Karpas-422 (cell line): Measurements from ENCODE around the gene TPX2. TPM values are rescaled to one million over a fixed set of nuclear protein-coding genes. Genes with fewer than 3 reads are reported as not detected.
"Not testable (repeated sequence)": the region's sequence is repeated elsewhere in the genome, so short reads cannot be mapped to it uniquely, and the experiment has no call there.

Experiments
- DNase-seq: peaks from one replicate; pipeline ENCODE4 v3.0.0-alpha.2; 2015
- H2AFZ ChIP-seq: fragments of 200-600 bp; sonication (generic); 2 replicates; pipeline ENCODE4 v1.6.1; 2014; ENCODE audit warnings: antibody characterized with exemption, low read length, mixed read lengths
- H3K27ac ChIP-seq: fragments of 200-600 bp; sonication (generic); 2 replicates; pipeline ENCODE4 v1.5.1; 2014; ENCODE audit warnings: mild to moderate bottlenecking, low read length, moderate library complexity
- H3K27me3 ChIP-seq: fragments of 200-600 bp; sonication (generic); 2 replicates; pipeline ENCODE4 v1.6.1; 2014; ENCODE audit warnings: low read length, mixed read lengths
- H3K36me3 ChIP-seq: fragments of 200-600 bp; sonication (generic); 2 replicates; pipeline ENCODE4 v1.6.1; 2014; ENCODE audit warnings: low read length, mixed read lengths; ENCODE audit not compliant: insufficient read depth
- H3K4me1 ChIP-seq: fragments of 200-600 bp; sonication (generic); 2 replicates; pipeline ENCODE4 v1.6.1; 2014; ENCODE audit warnings: mild to moderate bottlenecking, low read length, mixed read lengths
- H3K4me2 ChIP-seq: fragments of 200-600 bp; sonication (generic); 2 replicates; pipeline ENCODE4 v1.6.1; 2014; ENCODE audit warnings: low read length, low read depth, mild to moderate bottlenecking; ENCODE audit not compliant: poor library complexity, severe bottlenecking
- H3K4me3 ChIP-seq: fragments of 200-600 bp; sonication (generic); 2 replicates; pipeline ENCODE4 v1.5.1; 2014; ENCODE audit warnings: mild to moderate bottlenecking, antibody characterized with exemption, low read length, mixed read lengths
- H3K79me2 ChIP-seq: fragments of 200-600 bp; sonication (generic); 2 replicates; pipeline ENCODE4 v1.6.1; 2014; ENCODE audit warnings: mild to moderate bottlenecking, low read length, mixed read lengths
- H3K9ac ChIP-seq: fragments of 200-600 bp; sonication (generic); 2 replicates; pipeline ENCODE4 v1.6.0; 2014; ENCODE audit warnings: low read length
- H3K9me2 ChIP-seq: fragments of 200-600 bp; sonication (generic), shearing (Covaris generic); replicated peaks from 2 replicates; pipeline ENCODE4 v1.6.0; 2014; ENCODE audit warnings: mild to moderate bottlenecking, low read length, moderate library complexity; ENCODE audit not compliant: insufficient read depth
- H3K9me3 ChIP-seq: fragments of 300-700, 200-600 bp; sonication (generic); 2 replicates; pipeline ENCODE4 v1.6.1; 2014; ENCODE audit warnings: low read length, mixed read lengths
- H4K20me1 ChIP-seq: fragments of 200-600 bp; sonication (generic); 2 replicates; pipeline ENCODE4 v1.6.1; 2014; ENCODE audit warnings: mild to moderate bottlenecking, antibody characterized with exemption, low read length, low read depth; ENCODE audit not compliant: insufficient read depth
- total RNA-seq: library from RNA; depleted of rRNA; stranded (reverse); fragments of >200 nt; shearing (Covaris generic); gene quantifications from 2 replicates; pipeline ENCODE4 v1.2.3, GENCODE V29; 2014; ENCODE audit warnings: low replicate concordance

The TPX2 gene
- total RNA-seq, 1 experiment from 2014 or later, result 55.5 TPM

GRCh38 chr20:31809661-31810060, 70.6 kb downstream of the TPX2 start:
- no peaks in the 10 kb centered on the region for H3K4me1 ChIP-seq
- no peaks in the 10 kb centered on the region for H4K20me1 ChIP-seq
- no peaks in the 10 kb centered on the region for H3K9me3 ChIP-seq
- no peak overlapping the region for H3K27ac ChIP-seq
- no peak overlapping the region for H3K9ac ChIP-seq
- peaks cover 18% of the 10 kb centered on the region; the same call in 1 of the 2 replicates for H3K36me3 ChIP-seq
- H3K9me2 ChIP-seq, result no peaks in the 10 kb centered on the region
- H3K79me2 ChIP-seq, result no peaks in the 10 kb centered on the region
- no peak for DNase-seq
- H3K4me3 ChIP-seq, result no peak overlapping the region
- H2AFZ ChIP-seq, result no peak overlapping the region
- no peak overlapping the region for H3K4me2 ChIP-seq
- H3K27me3 ChIP-seq, result no peaks in the 10 kb centered on the region

GRCh38 chr20:31811198-31811597, 72.1 kb downstream of the TPX2 start:
- no peaks in the 10 kb centered on the region for H4K20me1 ChIP-seq
- DNase-seq, result no peak
- H3K9me2 ChIP-seq, result no peaks in the 10 kb centered on the region
- no peak overlapping the region for H3K27ac ChIP-seq
- no peak overlapping the region for H2AFZ ChIP-seq
- H3K36me3 ChIP-seq, result peaks cover 10% of the 10 kb centered on the region; the same call in 1 of the 2 replicates
- no peaks in the 10 kb centered on the region for H3K27me3 ChIP-seq
- no peak overlapping the region for H3K4me3 ChIP-seq
- H3K9me3 ChIP-seq, result no peaks in the 10 kb centered on the region
- no peaks in the 10 kb centered on the region for H3K4me1 ChIP-seq
- H3K79me2 ChIP-seq, result no peaks in the 10 kb centered on the region
- H3K4me2 ChIP-seq, result no peak overlapping the region
- no peak overlapping the region for H3K9ac ChIP-seq

- H3K9ac ChIP-seq, result no peak overlapping the region
- no peak overlapping the region for H3K4me2 ChIP-seq
- no peak for DNase-seq
Observed at GRCh38 chr20:31811796-31812728, 73.0 kb downstream of the TPX2 start.

GRCh38 chr20:31813611-31814010, 74.5 kb downstream of the TPX2 start:
- H3K9me2 ChIP-seq, result no peaks in the 10 kb centered on the region
- H3K4me3 ChIP-seq, result no peak overlapping the region
- H3K4me1 ChIP-seq, result peaks cover 2% of the 10 kb centered on the region; the same call in 1 of the 2 replicates
- no peak overlapping the region for H2AFZ ChIP-seq
- no peaks in the 10 kb centered on the region for H4K20me1 ChIP-seq
- H3K9me3 ChIP-seq, result no peaks in the 10 kb centered on the region
- H3K36me3 ChIP-seq, result no peaks in the 10 kb centered on the region; the same call in 1 of the 2 replicates
- no peak overlapping the region for H3K27ac ChIP-seq
- H3K9ac ChIP-seq, result no peak overlapping the region
- no peak for DNase-seq
- H3K79me2 ChIP-seq, result no peaks in the 10 kb centered on the region
- no peaks in the 10 kb centered on the region for H3K27me3 ChIP-seq
- H3K4me2 ChIP-seq, result no peak overlapping the region

More at GRCh38 chr20:31811796-31812728, 73.0 kb downstream of the TPX2 start:
- Histone ChIP-seq H3K36me3 (peaks cover 3% of the 10 kb centered on the region; the same call in 1 of the 2 replicates), H2AFZ (no peak overlapping the region), H3K9me2 (no peaks in the 10 kb centered on the region), H3K27me3 (no peaks in the 10 kb centered on the region), H3K27ac (no peak overlapping the region), H3K4me1 (no peaks in the 10 kb centered on the region), H3K4me3 (no peak overlapping the region), H4K20me1 (no peaks in the 10 kb centered on the region), H3K79me2 (no peaks in the 10 kb centered on the region), H3K9me3 (no peaks in the 10 kb centered on the region)

- H3K27ac ChIP-seq, H3K36me3 ChIP-seq, H3K4me2 ChIP-seq, H3K9me2 ChIP-seq, DNase-seq, H4K20me1 ChIP-seq, H3K4me1 ChIP-seq, H3K9ac ChIP-seq, H3K9me3 ChIP-seq, H3K4me3 ChIP-seq, H2AFZ ChIP-seq, H3K79me2 ChIP-seq, H3K27me3 ChIP-seq: not testable (repeated sequence)
Observed at GRCh38 chr20:31814142-31814541, 75.1 kb downstream of the TPX2 start.

- Histone ChIP-seq H3K9ac (no peak overlapping the region), H2AFZ (no peak overlapping the region), H3K27me3 (no peaks in the 10 kb centered on the region), H3K9me2 (no peaks in the 10 kb centered on the region), H3K9me3 (no peaks in the 10 kb centered on the region), H3K79me2 (no peaks in the 10 kb centered on the region), H3K4me2 (no peak overlapping the region), H3K36me3 (no peaks in the 10 kb centered on the region), H4K20me1 (no peaks in the 10 kb centered on the region), H3K4me3 (no peak overlapping the region), H3K4me1 (peaks cover 2% of the 10 kb centered on the region; the same call in 1 of the 2 replicates), H3K27ac (no peak overlapping the region)
- no peak for DNase-seq
Observed at GRCh38 chr20:31815408-31816188, 76.5 kb downstream of the TPX2 start.

- Histone ChIP-seq H2AFZ (no peak overlapping the region), H3K27ac (no peak overlapping the region), H3K4me1 (peaks cover 2% of the 10 kb centered on the region; the same call in 1 of the 2 replicates), H4K20me1 (no peaks in the 10 kb centered on the region), H3K4me3 (no peak overlapping the region), H3K79me2 (no peaks in the 10 kb centered on the region), H3K4me2 (no peak overlapping the region), H3K9me3 (no peaks in the 10 kb centered on the region), H3K36me3 (no peaks in the 10 kb centered on the region), H3K9ac (no peak overlapping the region), H3K27me3 (no peaks in the 10 kb centered on the region), H3K9me2 (no peaks in the 10 kb centered on the region)
- no peak for DNase-seq
Observed at GRCh38 chr20:31816221-31816620, 77.1 kb downstream of the TPX2 start.

- peaks cover 2% of the 10 kb centered on the region; the same call in 1 of the 2 replicates for H3K4me1 ChIP-seq
- H3K27ac ChIP-seq, result no peak overlapping the region
- H3K4me3 ChIP-seq, result no peak overlapping the region
- H3K36me3 ChIP-seq, result no peaks in the 10 kb centered on the region
- H2AFZ ChIP-seq, result no peak overlapping the region
- no peaks in the 10 kb centered on the region for H4K20me1 ChIP-seq
- no peak overlapping the region for H3K9ac ChIP-seq
- no peaks in the 10 kb centered on the region for H3K27me3 ChIP-seq
- H3K79me2 ChIP-seq, result no peaks in the 10 kb centered on the region
- H3K9me2 ChIP-seq, result no peaks in the 10 kb centered on the region
- H3K4me2 ChIP-seq, result no peak overlapping the region
- DNase-seq, result no peak
- H3K9me3 ChIP-seq, result no peaks in the 10 kb centered on the region
Observed at GRCh38 chr20:31817461-31817860, 78.4 kb downstream of the TPX2 start.
